IMR-90 (cell line): ENCODE results near the gene CCNK. TPM values are rescaled to one million over a fixed set of nuclear protein-coding genes. Genes with fewer than 3 reads are reported as not detected.
A peak's percentile ranks its signal among the peaks of the same experiment; 100 is the strongest.

Experiments used
- ATAC-seq: fragments of 200-7000 bp; cut with Tn5 transposase; 2 replicates; pipeline ENCODE4 v1.9.1; 2020; ENCODE audit warnings: low read depth, mild to moderate bottlenecking, moderate library complexity
- BruUV-seq: library from RNA; stranded (reverse); fragments of 400-500 nt; replicated peaks from 2 replicates; lab custom pipeline; 2021; lab: Mats Ljungman, UMichigan
- CTCF ChIA-PET: fragments of 300-600 bp; formaldehyde crosslinking; extraction: SDS; loops from one replicate; lab custom pipeline; 2021; ENCODE audit warnings: antibody characterized with exemption; lab: Yijun Ruan, JAX
- POLR2A ChIA-PET: fragments of 300-600 bp; sonication (Branson Sonifier 250); formaldehyde crosslinking; loops from one replicate; lab custom pipeline; 2022; ENCODE audit warnings: antibody characterized with exemption; ENCODE audit not compliant: unreplicated experiment; lab: Charles Lee
- DNase-seq: peaks from one replicate; pipeline ENCODE4 v3.0.0; 2013
- H2AFZ ChIP-seq: replicated peaks from 2 replicates; pipeline ENCODE3; 2013; ENCODE audit warnings: low read length, mild to moderate bottlenecking; ENCODE audit not compliant: poor library complexity
- H2AK5ac ChIP-seq: 2 replicates; pipeline ENCODE4 v1.6.1; 2013; ENCODE audit warnings: low read depth, low read length, inconsistent platforms
- H2AK9ac ChIP-seq: replicated peaks from 2 replicates; pipeline ENCODE3; 2013; ENCODE audit warnings: mild to moderate bottlenecking, low read depth, low read length, moderate library complexity; ENCODE audit not compliant: poor library complexity
- H2BK120ac ChIP-seq: 2 replicates; pipeline ENCODE4 v1.6.1; 2013; ENCODE audit warnings: low read depth, low read length, inconsistent platforms
- H2BK15ac ChIP-seq: 3 replicates; pipeline ENCODE4 v1.6.1; 2013; ENCODE audit warnings: low read depth, low read length, inconsistent platforms
- H2BK20ac ChIP-seq: 2 replicates; pipeline ENCODE4 v1.6.1; 2013; ENCODE audit warnings: low read depth, mild to moderate bottlenecking, inconsistent platforms, low read length, moderate library complexity
- H2BK5ac ChIP-seq: 2 replicates; pipeline ENCODE4 v1.6.1; 2013; ENCODE audit warnings: mild to moderate bottlenecking, low read depth, low read length, inconsistent platforms; ENCODE audit not compliant: poor library complexity, severe bottlenecking
- H3K14ac ChIP-seq: replicated peaks from 2 replicates; pipeline ENCODE4 v1.6.1; 2013; ENCODE audit warnings: low read depth, low read length, inconsistent platforms
- H3K18ac ChIP-seq: 2 replicates; pipeline ENCODE4 v1.6.1; 2013; ENCODE audit warnings: low read depth, low read length, control low read depth
- H3K23ac ChIP-seq: 2 replicates; pipeline ENCODE4 v1.6.1; 2013; ENCODE audit warnings: low read depth, low read length, inconsistent platforms
- H3K27ac ChIP-seq: 2 replicates; pipeline ENCODE4 v1.5.1; 2013; ENCODE audit warnings: mild to moderate bottlenecking, control low read depth, low read length; ENCODE audit not compliant: insufficient read depth
- H3K27me3 ChIP-seq: 2 replicates; pipeline ENCODE4 v1.6.1; 2013; ENCODE audit warnings: low read length; ENCODE audit not compliant: control insufficient read depth, insufficient read depth
- H3K36me3 ChIP-seq: 2 replicates; pipeline ENCODE4 v1.6.1; 2013; ENCODE audit warnings: low read length, mixed read lengths; ENCODE audit not compliant: control insufficient read depth, insufficient read depth
- H3K4ac ChIP-seq: 2 replicates; pipeline ENCODE4 v1.6.1; 2013; ENCODE audit warnings: low read depth, low read length, inconsistent platforms
- H3K4me1 ChIP-seq: 2 replicates; pipeline ENCODE4 v1.6.1; 2013; ENCODE audit warnings: low read length, mixed read lengths; ENCODE audit not compliant: control insufficient read depth, insufficient read depth
- H3K4me2 ChIP-seq: 2 replicates; pipeline ENCODE4 v1.6.1; 2013; ENCODE audit warnings: low read depth, mild to moderate bottlenecking, control low read depth, low read length, moderate library complexity
- H3K4me3 ChIP-seq: 2 replicates; pipeline ENCODE4 v1.5.1; 2013; ENCODE audit warnings: low read depth, mild to moderate bottlenecking, control low read depth, low read length, moderate library complexity; ENCODE audit not compliant: insufficient read depth
- H3K56ac ChIP-seq: 2 replicates; pipeline ENCODE4 v1.6.1; 2013; ENCODE audit warnings: low read length, inconsistent platforms; ENCODE audit not compliant: insufficient read depth; ENCODE audit errors: extremely low read depth
- H3K79me1 ChIP-seq, 2 experiments: 2 replicates each; pipeline ENCODE4 v1.6.1; 2013; ENCODE audit warnings: low read length in 2 of 2, inconsistent platforms in 1 of 2, low read depth in 1 of 2
- H3K9ac ChIP-seq: 2 replicates; pipeline ENCODE4 v1.6.1; 2013; ENCODE audit warnings: low read depth, low read length, control low read depth
- H3K9me1 ChIP-seq: 2 replicates; pipeline ENCODE4 v1.6.1; 2013; ENCODE audit warnings: low read length, inconsistent platforms; ENCODE audit not compliant: insufficient read depth
- H3K9me3 ChIP-seq: 2 replicates; pipeline ENCODE4 v1.6.1; 2013; ENCODE audit warnings: low read length; ENCODE audit not compliant: control insufficient read depth, insufficient read depth
- H4K20me1 ChIP-seq: 2 replicates; pipeline ENCODE4 v1.6.1; 2013; ENCODE audit warnings: low read length, inconsistent platforms; ENCODE audit not compliant: insufficient read depth
- H4K5ac ChIP-seq: 2 replicates; pipeline ENCODE4 v1.6.1; 2013; ENCODE audit warnings: mild to moderate bottlenecking, low read depth, low read length, control low read depth
- H4K8ac ChIP-seq, 2 experiments: 2 replicates each; pipeline ENCODE4 v1.6.1; 2013; ENCODE audit warnings: low read depth in 2 of 2, low read length in 2 of 2, control low read depth in 1 of 2, inconsistent platforms in 1 of 2
- H4K91ac ChIP-seq: 2 replicates; pipeline ENCODE4 v1.6.1; 2013; ENCODE audit warnings: low read depth, low read length, inconsistent platforms; ENCODE audit not compliant: insufficient read depth
- MAFK ChIP-seq: IDR thresholded peaks from 2 replicates; pipeline ENCODE4 v1.6.1; 2012; ENCODE audit warnings: low read depth, low read length, improper control_type of control experiment
- RCOR1 ChIP-seq: IDR thresholded peaks from 2 replicates; pipeline ENCODE4 v1.6.1; 2012; ENCODE audit warnings: mild to moderate bottlenecking, low read length, improper control_type of control experiment; ENCODE audit not compliant: insufficient replicate concordance
- WGBS, 2 experiments: methylation state at CpG; one replicate each; pipeline versions ENCODE4 v1.1.5 to v1.1.7; 2013; ENCODE audit warnings: missing lambda C conversion rate in 2 of 2; ENCODE audit not compliant: insufficient read length in 1 of 2; ENCODE audit errors: extremely low coverage in 2 of 2; 5-methylcytosine and 5-hydroxymethylcytosine counted together
- dilution Hi-C: fragments of 300-500 bp; cut with HindIII; formaldehyde crosslinking; loops from one replicate; pipeline ENCODE4 v1.14.3; 2018; ENCODE audit warnings: low sequenced_read_pairs; ENCODE audit not compliant: unreplicated experiment
- in situ Hi-C: fragments of 300-500 bp; cut with MboI; formaldehyde crosslinking; loops from 3 replicates; pipeline ENCODE4 v1.14.3; 2019; ENCODE audit warnings: low sequenced_read_pairs, inconsistent platforms, mixed read lengths
- intact Hi-C: fragments of 100-400 bp; cut with micrococcal nuclease; formaldehyde crosslinking; loops from 2 replicates; pipeline ENCODE4 v1.10.0; 2022
- polyA plus RNA-seq, 3 experiments: library from polyadenylated mRNA; depleted of rRNA; stranded (reverse); fragments of >200 nt; gene quantifications; 2 replicates each; pipeline ENCODE4 v1.2.3, GENCODE V29; 2012; ENCODE audit warnings: low replicate concordance in 1 of 3
- total RNA-seq: library from RNA; depleted of rRNA; stranded (reverse); fragments of >200 nt; gene quantifications from 2 replicates; pipeline ENCODE4 v1.2.3, GENCODE V29; 2012

Gene CCNK
- total and polyA plus RNA-seq, 2 of the 4 experiments (the other 2 are of a cell fraction) = 18.8 to 38.3 TPM

DNA sequence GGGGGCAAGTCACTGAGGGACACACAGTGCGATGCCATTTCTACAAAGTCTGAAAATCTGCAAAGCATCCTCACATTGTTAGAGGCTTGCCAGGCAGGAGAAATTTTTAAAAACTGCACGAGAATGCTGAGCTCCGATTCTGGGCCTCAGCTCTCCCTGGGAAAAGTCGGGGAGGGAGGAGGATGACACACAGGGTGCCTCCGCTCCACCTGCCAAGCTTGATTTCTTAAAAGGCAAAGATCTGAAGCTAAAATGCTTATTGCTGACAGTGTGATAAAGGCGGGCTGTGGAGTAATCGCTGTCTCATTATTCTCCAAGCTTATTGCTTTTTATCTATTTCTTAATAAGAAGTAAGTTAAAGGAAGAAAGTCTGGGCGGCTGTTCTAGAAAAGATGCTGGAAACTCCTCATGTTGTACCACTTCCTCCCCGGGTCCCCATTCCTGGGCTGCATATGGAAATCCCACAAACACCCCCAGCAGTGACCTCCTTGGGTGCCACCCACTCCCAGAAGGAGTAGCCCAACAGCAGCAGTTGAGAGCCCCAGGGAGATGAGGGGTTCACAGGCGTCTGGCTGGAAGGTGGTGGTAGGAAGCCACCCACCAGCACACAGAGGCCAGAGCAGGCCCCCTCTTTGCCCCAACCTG lies 67.8 kb downstream of the CCNK start:
- H4K5ac ChIP-seq = no peak overlapping the region
- in situ Hi-C loops = no loop called here
- H3K4me3 ChIP-seq = no peak overlapping the region
- H2BK5ac ChIP-seq = no peak overlapping the region
- POLR2A ChIA-PET = no interaction called here
- H4K91ac ChIP-seq = no peak overlapping the region
- H2AFZ ChIP-seq = no peak overlapping the region
- no peak overlapping the region for H2BK120ac ChIP-seq
- H3K4ac ChIP-seq = no peak overlapping the region
- no peaks in the 10 kb centered on the region for H3K36me3 ChIP-seq
- H3K9me1 ChIP-seq = peaks cover 9% of the 10 kb centered on the region
- no TSS peak for BruUV-seq
- intact Hi-C loops = no loop called here
- peaks cover 52 to 88% of the 10 kb centered on the region in 2 experiments for H3K79me1 ChIP-seq
- no peaks in the 10 kb centered on the region for H3K27me3 ChIP-seq
- no peak overlapping the region for H2BK15ac ChIP-seq
- no peak overlapping the region for H3K4me2 ChIP-seq
- TF ChIP-seq RCOR1 = no peak
- peak; percentile 34; the same call in 1 of the 2 replicates for TF ChIP-seq MAFK
- no peak overlapping the region for H2AK5ac ChIP-seq
- no peak overlapping the region for H3K14ac ChIP-seq
- DNase-seq = no peak
- peak overlapping the region; percentile 23 for H2AK9ac ChIP-seq
- no peak overlapping the region for H3K18ac ChIP-seq
- H4K8ac ChIP-seq = no peak overlapping the region
- H4K20me1 ChIP-seq = peaks cover 58% of the 10 kb centered on the region
- H3K23ac ChIP-seq = no peak overlapping the region
- H3K4me1 ChIP-seq = peaks cover 6% of the 10 kb centered on the region; the same call in 1 of the 2 replicates
- WGBS, 2 experiments = no CpG with 5 or more reads among the region's 10 CpGs
- no peaks in the 10 kb centered on the region for H3K9me3 ChIP-seq
- no peak overlapping the region for H3K56ac ChIP-seq
- CTCF ChIA-PET = no interaction called here
- dilution Hi-C loops = no loop called here
- H2BK20ac ChIP-seq = no peak overlapping the region
- H3K27ac ChIP-seq = no peak overlapping the region
- ATAC-seq = no peak
- H3K9ac ChIP-seq = no peak overlapping the region
